Measurements from ENCODE around the gene TF.

DNA sequence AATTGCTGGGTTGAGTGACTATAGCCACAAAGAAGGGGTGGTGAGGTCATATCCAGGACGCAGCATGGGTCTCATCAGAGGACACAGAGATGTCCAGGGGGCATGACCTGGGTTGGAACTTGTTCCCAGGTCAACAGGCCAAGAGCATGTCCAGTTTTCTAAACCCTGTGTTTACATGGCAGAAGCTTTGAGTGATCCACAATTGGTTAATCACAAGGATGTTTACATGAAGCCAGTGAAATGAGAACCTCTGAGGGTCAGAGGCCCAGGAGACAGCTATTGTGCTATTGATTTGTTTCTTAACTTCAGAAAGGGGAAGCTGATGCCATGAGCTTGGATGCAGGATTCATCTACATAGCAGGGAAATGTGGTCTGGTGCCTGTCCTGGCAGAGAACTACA is 42.3 kb upstream of the TF start:
- no peak for TF ChIP-seq CTCF (IDR thresholded peaks at IDR 0.05 in 8 of 11, conservative IDR thresholded peaks at IDR 0.05 in 3 of 11)
- TF ChIP-seq POLR2AphosphoS5 (IDR thresholded peaks at IDR 0.05) = no peak
- TF ChIP-seq POLR2A (IDR thresholded peaks at IDR 0.05) = no peak
